Fibroblast of lung (primary cell): ENCODE data around the gene HIP1R.

Experiments used
- CTCF ChIP-seq, 2 donors: IDR thresholded peaks in 1 of 2; conservative IDR thresholded peaks in 1 of 2; 1 replicate in 1 of 2; 2 replicates in 1 of 2; pipeline ENCODE4 v1.5.1; 2011 to 2012; ENCODE audit warnings: low read length in 2 of 2, control low read depth in 1 of 2, inconsistent platforms in 1 of 2, low read depth in 1 of 2, mild to moderate bottlenecking in 1 of 2
- EZH2 ChIP-seq: IDR thresholded peaks from 2 replicates; pipeline ENCODE4 v1.5.1; 2012; ENCODE audit warnings: low read length, control low read depth, mild to moderate bottlenecking; ENCODE audit errors: missing control alignments

DNA sequence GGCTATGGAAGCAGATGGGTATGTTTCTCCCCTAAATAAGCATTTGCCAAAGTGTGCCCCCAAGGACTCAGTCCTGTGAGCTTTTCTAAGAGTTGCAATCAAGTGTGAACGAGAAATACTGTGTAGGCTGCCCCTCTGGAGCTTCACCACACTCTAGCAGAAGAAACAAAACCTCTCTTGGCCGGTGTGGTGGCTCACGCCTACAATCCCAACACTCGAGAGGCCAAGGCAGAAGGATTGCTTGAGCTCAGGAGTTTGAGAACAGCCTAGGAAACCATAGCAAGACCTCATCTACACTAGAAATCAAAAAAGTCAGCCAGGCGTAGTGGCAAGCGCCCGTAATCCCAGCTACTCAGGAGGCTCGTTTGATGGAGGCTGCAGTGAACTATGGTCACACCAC lies 50.9 kb downstream of the HIP1R start:
- TF ChIP-seq CTCF (conservative IDR thresholded peaks at IDR 0.05 in 1 of 2, IDR thresholded peaks at IDR 0.05 in 1 of 2; ENCODE audit: low read depth in 1 of 2, low read length in 2 of 2) (no peak), EZH2 (no peak)
